Hypothalamus (tissue), 51 donors: ENCODE measurements around the gene PACSIN1.
A peak's percentile ranks its signal among the peaks of the same experiment; 100 is the strongest.
"Not testable (repeated sequence)": the region's sequence is repeated elsewhere in the genome, so short reads cannot be mapped to it uniquely, and the experiment has no call there.

ENCODE experiments used
- DNase-seq, 51 donors: peaks; one replicate each; lab custom pipeline; 2025; lab: John Stamatoyannopoulos, UW

PACSIN1 gene

DNA sequence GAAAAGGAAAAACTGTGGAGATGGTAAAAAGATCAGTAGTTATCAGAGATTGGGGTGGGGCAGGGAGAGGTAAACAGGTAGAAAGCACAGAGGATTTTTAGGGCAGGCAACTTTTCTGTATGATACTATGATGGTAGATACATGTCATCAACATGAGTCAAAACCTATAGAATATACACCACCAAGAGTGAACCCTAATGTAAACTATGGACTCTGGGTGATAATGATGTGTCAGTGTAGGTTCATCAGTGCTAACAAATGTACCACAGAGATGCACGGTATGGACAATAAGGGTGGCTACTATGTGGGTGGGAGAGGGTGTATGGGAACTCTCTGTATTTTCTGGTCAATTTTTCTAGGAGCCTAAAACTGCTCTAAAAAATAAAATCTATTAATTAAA is 18.5 kb downstream of the PACSIN1 start:
- DNase-seq = no peak

DNA sequence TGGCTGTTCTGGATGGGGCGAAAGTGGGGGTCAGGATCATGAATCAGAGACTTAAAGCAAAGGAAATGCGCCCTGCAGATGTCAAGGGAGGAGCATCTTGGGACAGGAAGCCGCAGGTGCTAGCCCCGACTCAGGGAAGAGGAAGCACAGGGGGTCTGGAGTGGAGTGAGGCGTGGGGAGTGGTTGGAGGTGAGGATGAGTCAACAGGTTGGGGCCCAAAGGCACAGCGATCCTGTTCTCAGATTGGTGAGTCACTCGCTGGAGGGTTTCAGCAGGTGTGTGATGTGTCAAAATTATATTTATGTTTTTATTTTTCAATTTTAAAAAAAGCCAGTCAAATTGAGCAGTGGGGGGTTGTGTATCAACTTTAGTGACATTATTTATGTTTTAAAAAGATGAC is 19.0 kb downstream of the PACSIN1 start:
- DNase-seq = no peak

DNA sequence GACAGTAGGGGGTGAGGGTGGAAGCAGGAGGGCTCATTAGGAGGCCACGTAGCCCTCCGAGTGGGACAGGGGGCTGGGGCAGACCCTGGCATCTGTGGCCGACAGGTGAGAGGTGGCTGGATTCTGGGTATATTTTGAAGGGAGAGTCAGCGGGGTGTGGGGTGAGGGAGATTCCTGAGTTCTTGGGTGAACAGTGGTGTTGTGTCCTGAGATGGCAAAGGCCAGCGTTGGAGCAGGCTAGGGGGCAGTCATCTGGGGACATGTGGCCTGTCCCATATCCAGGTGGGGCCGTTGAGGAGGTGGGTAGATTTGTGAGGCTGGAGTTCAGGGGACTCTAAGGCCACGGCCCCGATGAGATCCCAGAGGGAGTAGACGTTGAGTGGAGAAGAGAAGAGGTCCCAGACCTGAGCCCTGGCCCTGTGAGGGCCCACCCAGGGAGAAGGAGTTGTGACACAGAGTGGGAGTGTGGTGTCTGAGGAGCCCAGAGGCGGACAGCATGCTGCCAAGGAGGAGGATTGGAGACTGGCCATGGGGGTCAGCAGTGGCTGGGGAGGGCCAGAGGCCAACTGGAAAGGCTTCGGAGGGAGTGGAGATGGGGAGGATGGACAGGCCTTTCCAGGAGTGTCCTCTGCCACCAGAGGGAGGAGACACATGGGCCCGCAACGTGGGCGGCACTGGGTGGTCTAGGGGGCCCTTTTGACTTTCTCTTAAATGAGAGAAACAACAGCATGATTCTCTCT is 19.6 kb downstream of the PACSIN1 start:
- no peak for DNase-seq

DNA sequence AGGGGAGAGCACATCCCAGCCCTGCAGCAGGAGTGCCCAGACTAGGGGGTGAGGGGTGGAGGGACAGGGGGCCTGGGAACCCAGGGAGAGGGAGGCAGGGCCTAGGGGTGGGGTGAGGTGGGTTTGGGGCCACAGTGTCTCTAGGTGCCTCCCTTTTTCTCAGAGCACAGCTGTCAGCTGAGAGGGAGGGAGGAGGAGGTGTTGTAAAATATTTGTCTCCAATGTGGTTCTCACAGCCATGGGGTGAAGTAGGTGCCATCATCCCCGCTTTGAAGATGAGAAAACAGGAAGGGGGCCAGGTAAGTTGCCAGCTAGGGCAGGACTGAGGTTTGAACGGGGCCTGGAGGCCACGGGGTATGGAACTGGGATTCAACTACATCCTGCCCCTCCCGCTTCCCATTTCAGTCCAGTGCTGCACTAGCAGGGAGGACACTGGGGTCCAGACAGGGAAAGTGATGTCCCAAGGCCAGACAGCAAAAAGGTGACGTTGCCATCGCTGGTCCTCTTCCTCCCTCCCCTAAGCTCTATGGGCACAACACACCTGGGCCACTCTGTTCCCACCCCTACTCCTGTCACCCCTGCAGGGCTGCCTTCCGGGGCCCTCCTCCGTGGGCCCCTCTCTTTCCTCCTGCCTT is 20.3 kb downstream of the PACSIN1 start:
- no peak for DNase-seq

DNA sequence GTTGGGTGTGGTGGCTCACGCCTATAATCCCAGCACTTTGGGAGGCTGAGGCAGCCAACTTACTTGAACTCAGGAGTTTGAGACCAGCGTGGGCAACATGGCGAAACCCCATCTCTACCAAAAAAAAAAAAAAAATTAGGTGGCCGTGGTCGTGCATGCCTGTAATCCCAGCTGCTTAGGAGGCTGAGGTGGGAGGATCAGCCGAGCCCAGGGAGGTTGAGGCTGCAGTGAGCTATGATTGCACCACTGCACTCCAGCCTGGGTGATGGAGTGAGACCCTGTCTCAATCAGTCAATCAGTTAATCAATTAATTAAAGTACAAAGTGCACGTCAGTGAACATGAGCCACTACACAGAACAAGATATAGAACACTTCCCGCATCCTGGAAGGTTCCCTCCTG is 21.0 kb downstream of the PACSIN1 start:
- not testable (repeated sequence) for DNase-seq

DNA sequence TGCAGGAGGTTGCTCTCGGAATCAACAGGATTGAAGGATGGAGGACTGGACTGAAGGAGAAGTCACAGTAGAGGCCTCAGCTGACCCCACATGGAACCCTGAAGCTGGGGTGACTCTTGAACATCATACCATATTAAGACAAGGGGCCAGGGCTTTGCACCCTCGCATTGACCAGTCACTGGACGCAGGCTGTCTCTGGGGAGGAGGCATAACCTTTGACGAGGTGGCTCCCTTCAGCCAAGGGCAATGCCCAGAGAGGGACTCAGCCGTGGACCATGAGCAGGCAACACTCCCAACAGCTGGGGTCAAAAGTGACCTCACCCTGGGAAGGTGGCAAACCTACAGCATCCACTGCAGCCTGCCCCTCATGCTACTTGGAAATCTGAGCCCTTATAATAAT is 21.7 kb downstream of the PACSIN1 start:
- no peak for DNase-seq

DNA sequence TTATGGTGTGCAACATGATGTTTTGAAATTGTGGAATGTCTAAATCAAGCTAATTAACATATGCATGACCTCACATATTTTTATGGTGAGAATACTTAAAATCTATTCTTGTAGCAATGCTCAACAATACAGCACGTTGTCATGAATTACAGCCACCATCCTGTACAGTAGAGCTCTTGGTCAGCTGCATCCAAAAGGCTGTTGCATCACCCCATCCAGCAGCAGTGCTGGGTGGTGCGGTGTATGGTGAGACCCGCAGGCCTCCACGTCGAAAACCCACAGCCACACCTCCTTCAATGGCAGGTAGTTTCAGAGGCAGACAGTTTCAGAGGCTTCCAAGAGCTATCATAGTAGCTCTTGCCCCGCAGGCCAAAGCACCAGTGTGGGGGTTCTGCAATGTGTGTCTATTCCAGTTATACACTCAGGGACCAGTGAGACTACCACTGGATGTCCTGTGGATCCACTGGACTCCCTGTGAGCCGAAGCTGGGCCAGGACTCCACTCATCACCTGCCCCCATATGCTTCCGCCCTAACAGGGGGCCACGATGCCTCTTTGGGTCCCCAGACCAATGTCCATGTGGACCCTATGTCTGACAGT is 23.4 kb downstream of the PACSIN1 start:
- DNase-seq = no peak

DNA sequence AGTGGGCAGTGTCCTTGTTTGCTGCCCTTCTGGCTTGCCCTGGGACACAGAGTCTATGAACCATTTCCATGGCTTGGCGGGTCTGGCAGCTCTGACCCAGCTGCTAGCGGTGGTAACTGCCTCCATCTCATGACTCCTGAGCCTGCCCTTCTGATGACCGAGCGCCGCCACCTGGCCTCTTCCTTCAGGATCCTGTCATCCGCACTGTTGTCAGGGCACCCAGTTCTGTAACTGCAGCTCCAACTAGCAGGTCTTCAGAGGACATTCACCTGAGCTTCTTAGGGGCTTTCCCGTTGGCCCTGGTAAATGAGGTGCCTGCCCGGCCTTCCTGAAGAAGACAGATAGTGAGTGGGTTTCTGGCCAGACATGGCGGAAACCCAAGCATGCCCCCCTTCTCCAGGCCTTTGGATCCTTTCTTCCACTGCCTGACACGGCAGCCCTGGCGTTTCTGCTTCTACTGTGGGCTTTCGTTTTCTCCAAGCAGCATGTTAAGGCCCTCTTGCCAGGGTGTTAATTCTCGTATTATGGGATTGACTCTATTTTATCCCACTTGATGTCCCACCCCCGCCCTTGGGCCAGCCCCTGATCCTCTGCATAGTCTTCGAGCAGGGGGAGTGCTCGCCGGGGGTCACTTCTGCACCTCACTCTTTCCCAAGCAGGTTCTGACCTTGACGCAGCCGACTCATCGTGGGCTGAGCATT is 24.7 kb downstream of the PACSIN1 start:
- DNase-seq = no peak

DNA sequence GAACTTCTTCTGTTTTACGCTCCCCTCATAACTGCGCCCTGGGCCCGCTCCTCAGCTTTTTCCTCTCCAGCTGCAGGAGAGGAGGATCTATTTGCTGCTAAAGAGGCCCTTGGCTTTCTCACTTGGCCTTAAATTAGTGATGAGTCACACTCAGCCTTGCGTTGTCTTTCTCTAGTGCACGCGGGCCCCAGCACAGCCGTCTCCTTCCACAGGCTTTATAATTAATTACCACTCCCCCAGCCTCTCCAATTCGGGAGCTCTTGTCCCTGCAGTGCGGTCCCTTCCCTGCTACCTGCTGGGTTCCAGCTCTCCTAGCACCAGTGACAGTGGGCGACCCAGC is 25.2 kb downstream of the PACSIN1 start:
- peak in 1 of 51 donors; percentile 26 for DNase-seq

DNA sequence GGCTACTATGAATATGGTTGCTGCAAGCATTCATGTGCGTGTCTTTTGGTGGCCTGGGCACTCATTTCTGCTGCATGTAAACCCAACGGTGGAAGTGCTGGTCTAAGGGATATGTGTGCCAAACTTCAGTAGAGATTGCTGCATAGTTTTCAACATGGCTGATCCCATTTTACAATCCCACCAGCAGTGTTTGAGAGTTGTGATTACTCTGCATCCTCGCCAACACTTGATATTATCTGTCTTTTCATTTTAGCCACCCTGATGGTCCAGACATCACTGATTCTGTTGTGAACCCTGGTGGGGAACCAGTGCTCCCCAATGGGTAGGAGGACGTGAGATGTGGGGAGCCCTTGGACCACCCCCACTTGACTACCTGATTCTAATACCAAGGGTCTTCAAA is 27.5 kb downstream of the PACSIN1 start:
- no peak for DNase-seq

DNA sequence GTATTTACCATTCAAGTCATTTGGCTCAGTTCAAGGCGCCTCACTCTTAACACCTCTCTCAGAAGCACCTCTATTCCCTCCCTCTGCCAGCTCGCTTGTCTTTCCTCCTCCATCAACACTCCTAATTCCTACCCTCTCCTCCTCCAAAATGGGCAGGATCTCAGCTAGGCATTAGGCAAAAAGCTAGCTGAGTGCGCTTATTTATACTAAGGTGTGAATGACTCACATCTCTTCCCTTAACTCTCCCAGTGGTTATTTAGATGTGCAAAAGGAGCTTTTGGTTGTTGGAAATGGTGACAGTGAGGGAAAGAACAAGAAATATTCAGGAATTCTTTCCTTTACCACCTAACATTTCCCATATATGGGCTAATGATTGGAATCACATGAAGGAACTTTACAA is 29.1 kb downstream of the PACSIN1 start:
- DNase-seq = no peak

DNA sequence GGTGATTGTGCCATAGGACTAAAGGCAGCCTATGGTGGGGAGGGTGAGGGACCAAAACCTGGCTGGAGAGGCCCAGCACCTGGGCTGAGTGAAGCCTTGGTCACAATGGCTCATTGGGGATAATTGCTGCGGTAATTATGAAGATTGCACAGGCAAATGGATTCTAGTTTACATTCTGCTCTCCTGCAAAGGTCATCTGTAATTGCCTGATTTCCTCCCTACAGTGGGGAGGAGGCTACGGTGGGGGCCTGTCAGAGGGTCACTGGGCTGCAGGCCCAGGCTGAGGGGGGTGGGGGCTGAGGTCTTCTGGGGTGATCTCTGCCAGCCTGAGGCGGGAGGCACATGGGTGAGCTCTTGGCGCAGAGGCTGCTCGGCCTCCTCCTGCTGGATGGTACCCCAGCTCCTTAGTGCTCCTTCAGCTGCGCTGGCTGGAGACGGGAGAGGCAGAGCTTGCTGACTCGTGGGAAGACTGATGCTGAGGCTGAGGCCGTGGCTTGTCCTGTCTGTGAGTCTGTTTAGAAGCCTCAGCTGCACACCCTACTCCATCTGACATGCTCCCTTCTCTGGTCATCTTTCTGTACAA is 30.3 kb downstream of the PACSIN1 start:
- DNase-seq = no peak

DNA sequence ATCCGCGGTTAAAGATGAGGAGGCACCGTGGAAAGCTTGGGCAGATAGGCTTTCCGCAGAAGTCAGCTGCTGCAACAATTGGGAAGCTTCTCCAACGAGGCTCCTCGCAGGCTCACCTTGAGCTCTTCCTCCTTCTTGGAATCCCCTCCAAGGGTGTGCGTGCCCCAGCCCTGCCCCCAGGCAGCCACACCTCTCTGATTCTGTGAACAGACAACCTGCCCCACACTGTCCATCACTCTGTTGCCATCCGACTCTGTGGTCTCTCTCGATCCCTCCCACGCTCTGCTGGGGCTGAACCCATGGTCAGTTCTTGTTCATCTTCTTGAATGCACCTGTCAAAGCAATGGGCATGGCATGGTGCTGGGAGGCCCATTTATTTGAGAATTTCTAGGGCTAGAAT is 31.5 kb downstream of the PACSIN1 start:
- DNase-seq = no peak

DNA sequence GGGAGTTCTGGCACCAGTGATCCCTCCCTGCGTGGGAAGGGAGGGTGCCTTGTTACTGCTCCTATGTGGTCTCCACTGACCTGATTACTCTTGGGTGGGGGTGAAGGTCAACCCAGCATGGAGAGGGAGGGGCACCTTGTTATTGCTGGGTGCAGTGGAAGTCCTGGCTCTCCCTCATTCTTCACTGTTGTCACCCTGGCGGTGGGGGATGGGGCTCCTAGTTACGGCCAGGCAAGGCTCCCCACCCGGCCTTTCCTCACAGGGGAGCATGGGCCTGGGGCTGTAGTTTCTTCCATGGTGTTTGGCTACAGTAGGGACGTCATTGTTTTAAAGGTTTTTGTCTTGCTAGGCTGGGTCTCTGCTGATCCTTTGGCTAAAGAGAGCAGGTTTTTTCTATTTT is 40.8 kb downstream of the PACSIN1 start:
- DNase-seq = no peak

DNA sequence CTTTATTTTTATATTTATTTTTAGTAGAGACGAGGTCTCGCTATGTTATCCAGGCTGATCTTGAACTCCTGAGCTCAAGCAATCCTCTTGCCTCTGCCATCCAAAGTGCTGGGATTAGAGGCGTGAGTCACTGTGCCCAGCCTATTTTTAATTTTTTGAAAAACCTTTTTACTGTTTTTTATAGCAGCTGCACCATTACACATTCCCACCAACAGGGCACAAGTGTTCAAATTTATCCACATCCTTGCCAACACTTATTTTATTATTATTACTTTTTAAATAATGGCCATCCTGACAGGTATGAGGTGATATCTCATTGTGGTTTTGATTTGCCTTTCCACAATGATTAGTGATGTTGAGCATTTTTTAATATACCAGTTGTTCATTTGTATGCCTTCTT is 42.5 kb downstream of the PACSIN1 start:
- no peak for DNase-seq

DNA sequence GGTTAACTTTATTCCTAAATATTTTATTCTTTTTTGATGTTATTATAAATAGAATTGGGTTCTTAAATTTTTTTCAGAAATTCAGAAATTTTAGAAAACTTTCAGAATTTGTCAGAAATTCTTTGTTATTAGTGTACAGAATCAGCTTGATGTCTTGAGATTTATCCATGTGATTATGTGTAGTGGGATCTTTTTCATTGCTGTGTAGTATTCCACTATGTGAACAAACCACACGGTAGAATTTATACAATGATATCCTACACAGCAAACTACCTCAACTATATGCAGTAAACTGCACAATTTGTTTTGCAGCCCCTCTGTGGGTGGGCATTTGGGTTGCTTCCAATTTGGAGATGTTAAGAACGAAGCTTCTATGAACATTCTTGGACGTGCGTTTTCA is 43.9 kb downstream of the PACSIN1 start:
- no peak for DNase-seq

DNA sequence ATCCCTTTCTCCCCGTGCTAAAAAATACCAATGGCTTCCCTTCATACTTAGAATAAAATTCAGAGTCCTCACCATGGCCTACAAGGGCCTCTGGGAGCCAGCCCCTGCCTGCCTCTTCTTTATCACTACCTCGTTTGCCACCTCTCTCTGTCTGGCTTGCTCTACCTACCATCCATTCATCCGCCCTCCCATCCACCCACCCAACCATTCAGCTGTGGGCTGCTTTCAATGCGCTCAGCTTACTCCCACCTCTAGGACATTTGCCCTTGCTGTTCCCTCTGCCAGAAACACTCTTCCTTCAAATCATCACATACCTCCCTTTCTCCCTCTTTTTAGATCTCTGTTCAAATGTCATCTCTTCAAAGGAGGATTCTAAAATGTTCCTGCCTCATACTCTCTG is 44.4 kb downstream of the PACSIN1 start:
- DNase-seq = no peak

DNA sequence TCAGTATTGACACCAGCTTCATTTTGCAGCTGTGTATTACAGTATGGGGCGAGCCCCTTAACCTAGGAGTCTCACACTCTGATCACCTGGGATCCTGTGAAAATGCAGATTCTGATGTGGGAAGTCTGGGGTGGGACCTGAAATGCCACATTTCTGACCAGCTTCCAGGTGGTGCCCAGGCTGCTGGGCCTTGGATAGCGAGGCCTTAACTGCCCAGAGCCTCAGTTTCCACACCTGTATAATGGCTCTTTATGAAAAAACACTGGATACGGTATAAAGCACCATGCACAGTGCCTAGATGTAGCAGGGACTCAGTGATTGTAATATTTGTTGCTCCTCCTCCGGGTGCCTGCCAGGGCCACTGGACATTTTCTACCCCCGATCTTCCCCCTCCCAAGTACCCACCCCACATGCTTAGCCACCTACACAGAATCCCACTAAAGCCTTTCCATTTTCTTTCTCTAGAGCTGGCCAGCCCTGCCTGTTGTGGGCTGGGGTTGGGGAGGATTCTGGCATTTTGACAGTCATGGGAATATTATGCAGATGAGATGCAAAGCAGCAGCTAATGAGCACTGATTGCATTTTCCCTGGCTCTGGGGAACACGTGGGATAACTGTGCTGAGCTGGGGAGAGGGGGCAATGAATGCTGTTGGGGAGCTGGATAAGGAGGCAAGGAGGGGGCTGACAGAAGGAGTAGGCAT is 45.5 kb downstream of the PACSIN1 start:
- peak in 1 of 51 donors; percentile 8 for DNase-seq

DNA sequence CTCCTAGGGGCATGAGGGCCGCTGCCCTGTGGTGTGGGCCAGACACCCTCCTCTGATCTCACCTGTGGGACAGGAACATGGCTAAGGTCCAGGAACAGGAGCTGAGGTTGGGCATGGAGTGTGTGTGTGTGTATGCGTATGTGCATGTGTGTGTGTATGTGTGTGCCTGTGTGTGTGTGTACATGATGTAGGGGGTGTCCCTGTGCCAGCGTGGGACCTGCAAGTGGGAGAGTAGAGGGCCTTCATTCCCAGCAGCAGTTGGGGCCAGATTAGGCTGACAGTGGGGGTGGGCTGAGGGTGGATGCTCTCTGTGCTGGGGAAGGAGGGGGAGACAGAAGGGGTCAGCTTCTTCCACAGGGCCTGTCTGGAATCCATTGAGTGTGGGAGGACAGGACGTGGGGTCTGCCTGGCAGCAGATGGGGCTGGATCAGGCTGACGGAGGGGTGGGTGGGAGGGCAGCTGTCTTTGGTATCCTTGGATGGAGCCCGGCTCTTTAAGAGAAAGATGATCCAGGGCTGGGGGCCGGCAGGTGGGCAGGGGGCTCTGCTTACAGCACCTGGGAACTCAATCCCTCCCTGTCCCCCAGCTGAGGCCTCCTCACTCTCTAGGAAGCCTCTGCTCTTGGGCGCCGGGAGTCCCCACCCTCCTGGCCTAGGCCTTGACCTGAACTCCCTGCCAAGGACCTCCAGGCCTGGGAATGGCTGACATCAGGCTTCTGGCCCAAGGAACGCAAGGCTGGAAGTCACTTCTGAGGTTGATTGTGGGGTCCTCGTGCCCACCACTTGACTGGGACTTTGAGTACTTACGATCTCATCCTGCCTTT is 46.2 kb downstream of the PACSIN1 start:
- no peak for DNase-seq

DNA sequence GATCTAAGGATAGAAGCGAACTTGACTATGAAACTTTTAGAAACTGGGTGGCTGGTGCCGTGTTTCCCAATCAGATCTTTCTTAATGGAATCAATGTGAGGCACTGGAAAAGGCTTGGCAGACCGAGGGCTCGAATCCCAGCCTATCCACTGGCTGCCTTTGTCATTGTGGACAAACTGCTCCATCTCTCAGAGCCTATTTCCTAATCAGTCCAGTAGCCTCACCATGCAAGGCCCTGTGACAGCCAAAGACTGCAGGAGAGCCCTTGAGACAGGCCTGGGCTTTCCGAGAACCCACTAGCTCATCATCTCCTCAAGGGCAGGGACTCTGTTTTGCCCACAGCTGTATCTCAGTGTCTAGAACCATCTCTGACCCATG is 46.9 kb downstream of the PACSIN1 start:
- no peak for DNase-seq
